ENCODE measurements around the gene DNAAF5. TPM values are rescaled to one million over a fixed set of nuclear protein-coding genes. Genes with fewer than 3 reads are reported as not detected.

DNAAF5 gene
- total RNA-seq, 2 experiments from 2014 or later = 22.3 to 27.5 TPM

DNA sequence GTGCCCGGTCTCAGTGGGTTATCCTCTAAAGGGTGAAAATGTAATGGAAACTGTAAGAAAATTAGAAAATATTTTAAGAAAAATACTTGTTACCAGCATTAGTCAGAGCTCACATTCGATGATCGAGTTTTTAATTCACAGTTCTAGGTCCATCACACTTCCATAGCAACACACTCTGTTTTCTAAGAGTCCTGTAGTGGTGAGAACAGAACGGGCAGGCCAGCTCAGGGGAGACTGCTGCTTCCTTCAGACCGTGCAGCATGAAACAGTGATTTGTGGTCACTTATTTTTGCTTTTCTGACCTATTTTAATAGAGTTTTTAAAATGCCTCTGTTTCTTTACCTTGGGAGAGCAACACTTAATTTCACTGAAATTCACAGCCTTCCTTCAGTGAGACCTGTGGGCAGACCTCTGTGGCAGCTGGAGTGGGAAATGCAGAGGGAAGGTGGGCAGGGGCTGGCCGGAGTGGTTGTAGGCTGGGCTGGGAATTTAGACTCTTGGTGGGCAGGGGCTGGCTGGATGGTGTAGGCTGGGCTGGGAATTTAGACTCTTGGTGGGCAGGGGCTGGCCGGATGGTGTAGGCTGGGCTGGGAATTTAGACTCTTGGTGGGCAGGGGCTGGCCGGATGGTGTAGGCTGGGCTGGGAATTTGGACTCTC, 107.2 kb downstream of the DNAAF5 start:
- Mint-ChIP-seq H3K27ac (no peak overlapping the region), H3K9me3 (ENCODE audit: low read depth) (no peaks in the 10 kb centered on the region), H3K36me3 (peaks cover 5% of the 10 kb centered on the region), H3K4me1 (peaks cover 29% of the 10 kb centered on the region), H3K4me3 (no peak overlapping the region), H3K27me3 (no peaks in the 10 kb centered on the region)
- DNase-seq (no peak), ATAC-seq (no peak)
- CTCF ChIA-PET = interaction anchor here (1.0 to 2.6 kb wide), 6 partner anchors 12 to 159 kb away, joined by 3 to 12 read pairs (median 4); no protein-coding TSS in a partner anchor

DNA sequence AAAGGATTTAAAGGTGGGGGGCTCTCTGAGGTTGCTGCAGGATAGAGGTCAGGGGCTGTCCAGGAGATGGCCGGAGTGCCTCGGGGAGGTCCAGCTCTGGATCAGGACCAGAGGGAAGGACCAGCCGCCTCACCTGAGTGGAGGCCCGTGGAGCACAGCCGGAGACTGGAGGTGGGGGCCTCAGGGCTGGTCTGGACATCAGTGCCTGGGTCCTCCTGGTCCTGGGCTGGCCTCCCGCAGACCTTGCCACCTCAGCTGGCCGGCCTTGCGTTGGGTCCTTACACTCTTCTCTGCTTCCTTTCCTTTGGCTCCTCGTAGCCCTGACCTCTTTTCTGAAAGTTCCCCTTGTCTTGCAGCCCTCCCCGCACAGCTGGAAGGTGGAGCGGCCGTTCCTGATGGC, 107.8 kb downstream of the DNAAF5 start:
- H3K27me3 Mint-ChIP-seq = no peaks in the 10 kb centered on the region
- H3K4me1 Mint-ChIP-seq = peaks cover 29% of the 10 kb centered on the region
- H3K27ac Mint-ChIP-seq = no peak overlapping the region
- CTCF ChIA-PET = interaction anchor here (1.6 kb wide), 1 partner anchor 159 kb away, joined by 3 read pairs; no protein-coding TSS in a partner anchor
- no peaks in the 10 kb centered on the region for H3K9me3 Mint-ChIP-seq (ENCODE audit: low read depth)
- no peak overlapping the region for H3K4me3 Mint-ChIP-seq
- DNase-seq (no peak), ATAC-seq (no peak)
- H3K36me3 Mint-ChIP-seq = peaks cover 7% of the 10 kb centered on the region

DNA sequence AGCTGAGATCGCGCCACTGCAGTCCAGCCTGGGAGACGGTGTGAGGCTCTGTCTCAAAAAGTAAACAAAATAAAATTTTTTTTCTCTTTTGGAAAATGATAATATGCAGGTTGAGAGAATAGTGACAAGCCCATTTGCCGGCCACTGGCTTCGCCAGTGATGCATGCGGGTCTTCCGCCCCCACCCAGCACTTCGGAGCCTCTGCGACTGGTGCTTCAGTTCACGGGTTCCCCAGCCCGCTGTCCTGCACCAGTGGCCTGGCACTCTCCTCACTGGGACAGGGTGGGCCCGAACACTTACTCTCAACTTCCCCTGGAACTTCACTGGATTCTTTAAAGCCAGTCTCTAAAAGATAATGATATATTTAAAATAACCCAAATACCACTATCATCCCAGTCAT, 108.5 kb downstream of the DNAAF5 start:
- Mint-ChIP-seq H3K36me3 (peaks cover 10% of the 10 kb centered on the region), H3K27ac (no peak overlapping the region), H3K27me3 (no peaks in the 10 kb centered on the region), H3K9me3 (ENCODE audit: low read depth) (no peaks in the 10 kb centered on the region), H3K4me3 (no peak overlapping the region), H3K4me1 (peaks cover 29% of the 10 kb centered on the region)
- ATAC-seq = no peak
- no peak for DNase-seq
- CTCF ChIA-PET = no interaction called here

DNA sequence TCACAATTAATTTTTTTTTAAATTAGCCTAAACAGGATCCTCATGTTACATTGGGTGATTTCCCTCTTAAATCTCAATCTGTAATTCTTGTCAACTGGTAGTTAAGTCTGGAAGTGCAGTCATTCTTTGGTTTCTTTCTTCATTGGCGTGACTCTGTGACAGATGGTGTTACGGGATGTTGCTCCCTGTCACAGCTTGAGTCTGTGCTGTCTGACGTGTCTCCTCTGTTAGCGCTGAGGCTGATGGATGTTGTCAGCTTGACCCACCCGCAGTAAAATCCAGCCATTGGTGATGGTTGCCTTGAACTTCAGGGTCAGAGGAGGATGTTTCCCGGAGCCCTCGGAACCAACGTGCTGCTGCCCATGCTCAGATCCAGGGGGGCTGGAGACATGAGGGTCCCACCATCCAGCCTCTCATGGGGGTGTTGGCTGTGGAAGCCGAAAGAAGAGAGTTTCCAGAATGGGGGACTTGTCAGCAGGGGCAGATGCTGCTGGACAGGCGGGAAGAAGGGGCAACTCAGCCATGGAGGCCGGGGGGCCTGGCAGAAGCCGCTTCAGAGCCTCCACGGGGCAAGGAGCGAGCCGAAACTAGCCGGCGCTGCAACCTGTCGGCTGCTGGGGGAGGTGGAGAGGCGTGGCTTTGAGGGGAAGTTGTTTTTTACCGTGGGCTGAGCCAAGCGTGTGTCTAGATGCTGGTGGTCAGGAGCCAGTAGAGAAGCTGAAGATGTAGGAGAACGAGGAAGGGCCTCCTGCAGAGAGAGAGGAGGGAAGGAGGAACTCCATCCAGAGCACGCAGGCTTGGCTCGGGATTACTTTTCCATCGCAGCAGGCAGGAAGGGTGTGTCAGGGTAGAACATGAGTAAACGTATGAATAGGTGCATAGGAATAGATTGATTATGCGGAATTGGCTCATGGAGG, 109.2 kb downstream of the DNAAF5 start:
- peaks cover 10% of the 10 kb centered on the region for H3K36me3 Mint-ChIP-seq
- CTCF ChIA-PET = interaction anchor here (0.9 kb wide), 1 partner anchor 40 kb away, joined by 5 read pairs; the partner anchor contains the start of gene GET4
- no peak for ATAC-seq
- no peak for DNase-seq
- peaks cover 23% of the 10 kb centered on the region for H3K4me1 Mint-ChIP-seq
- H3K27me3 Mint-ChIP-seq = no peaks in the 10 kb centered on the region
- H3K27ac Mint-ChIP-seq = no peak overlapping the region
- H3K4me3 Mint-ChIP-seq = no peak overlapping the region
- no peaks in the 10 kb centered on the region for H3K9me3 Mint-ChIP-seq (ENCODE audit: low read depth)

Other genes starting within 250 kb of the DNAAF5 start
- 1 to 10 TPM in 1 of 2 experiments, under 1 TPM in 1; 0.67 to 2.3 TPM for gene PDGFA, start 206.9 kb upstream of the DNAAF5 start, total RNA-seq
- 10 to 100 TPM; 22.6 to 25.0 TPM for gene PRKAR1B, start 582 bp downstream of the DNAAF5 start, total RNA-seq
- 10 to 100 TPM; 41.4 to 46.3 TPM for gene SUN1, start 105.8 kb downstream of the DNAAF5 start, total RNA-seq
- gene GET4, start 149.9 kb downstream of the DNAAF5 start, total RNA-seq = 10 to 100 TPM; 38.0 to 39.2 TPM
- gene ADAP1, start 228.0 kb downstream of the DNAAF5 start, total RNA-seq = 10 to 100 TPM; 12.4 to 30.8 TPM
- gene COX19, start 248.8 kb downstream of the DNAAF5 start, total RNA-seq = 10 to 100 TPM; 18.7 to 18.9 TPM